HepG2 (cell line): ENCODE data around the gene LRRC72. TPM values are rescaled to one million over a fixed set of nuclear protein-coding genes. Genes with fewer than 3 reads are reported as not detected.

ENCODE experiments used
- ATAC-seq: fragments of 200-7000 bp; cut with Tn5 transposase; 3 replicates; pipeline ENCODE4 v1.9.1; 2020; ENCODE audit warnings: mild to moderate bottlenecking, moderate library complexity
- BruUV-seq: library from RNA; stranded (reverse); fragments of 400-500 nt; replicated peaks from 2 replicates; lab custom pipeline; 2021; lab: Mats Ljungman, UMichigan
- CTCF ChIA-PET: fragments of 300-600 bp; formaldehyde crosslinking; extraction: SDS; loops from one replicate; lab custom pipeline; 2021; ENCODE audit warnings: low total read pairs, inconsistent platforms, low intra/inter-chr PET ratio; lab: Yijun Ruan, JAX
- POLR2A ChIA-PET: fragments of 350-600 bp; sonication (Branson Sonifier 250); formaldehyde crosslinking; loops from one replicate; lab custom pipeline; 2020; ENCODE audit warnings: antibody characterized with exemption, inconsistent platforms; lab: Yijun Ruan, JAX
- DNase-seq: peaks from one replicate; pipeline ENCODE4 v3.0.0-alpha.2; 2015; ENCODE audit warnings: low spot score
- FAIRE-seq: peaks from 3 replicates; lab custom pipeline; 2011; peaks lifted over from hg19 to GRCh38; lab: Jason Lieb, UNC
- H2AFZ ChIP-seq: one replicate; pipeline ENCODE4 v1.6.1; 2011; ENCODE audit warnings: low read length, inconsistent platforms
- H3K27ac ChIP-seq: fragments of 300-600 bp; 3 replicates; pipeline ENCODE4 v1.8.0; 2011; ENCODE audit warnings: mixed run types, mild to moderate bottlenecking, mixed read lengths, low read length, inconsistent platforms; ENCODE audit not compliant: insufficient read depth; ENCODE audit errors: extremely low read length
- H3K27me3 ChIP-seq, 2 experiments: fragments of 200-600 bp in 1 of 2; 2 replicates in 1 of 2; 3 replicates in 1 of 2; pipeline versions ENCODE4 v1.6.0 to v1.8.0; 2011; ENCODE audit warnings: low read length in 2 of 2, mild to moderate bottlenecking in 2 of 2, moderate library complexity in 2 of 2, inconsistent platforms in 1 of 2; ENCODE audit not compliant: insufficient read depth in 2 of 2, control insufficient read depth in 1 of 2
- H3K36me3 ChIP-seq, 2 experiments: fragments of 200-600 bp in 1 of 2; replicated peaks in 1 of 2; 2 replicates in 1 of 2; 3 replicates in 1 of 2; pipeline versions ENCODE4 v1.5.1 to v1.8.0; 2011; ENCODE audit warnings: low read length in 2 of 2, inconsistent platforms in 1 of 2; ENCODE audit not compliant: insufficient read depth in 2 of 2, control insufficient read depth in 1 of 2
- H3K4me1 ChIP-seq: 2 replicates; pipeline ENCODE4 v1.5.1; 2012; ENCODE audit warnings: low read length, inconsistent platforms; ENCODE audit not compliant: insufficient read depth
- H3K4me2 ChIP-seq: 2 replicates; pipeline ENCODE4 v1.6.0; 2011; ENCODE audit warnings: low read depth, low read length, inconsistent platforms
- H3K4me3 ChIP-seq, 3 experiments: fragments of 200-600 bp in 1 of 3; sonication (generic), shearing (Covaris generic) in 1 of 3; replicated peaks in 1 of 3; 2 replicates each; pipeline ENCODE4 v1.5.1; 2011 to 2016; ENCODE audit warnings: low read length in 3 of 3, inconsistent platforms in 2 of 3, low read depth in 2 of 3, mild to moderate bottlenecking in 2 of 3, control low read depth in 1 of 3, mixed read lengths in 1 of 3; ENCODE audit not compliant: insufficient read depth in 1 of 3
- H3K79me2 ChIP-seq: one replicate; pipeline ENCODE4 v1.6.1; 2011; ENCODE audit warnings: low read length, inconsistent platforms; ENCODE audit not compliant: insufficient read depth
- H3K9ac ChIP-seq: 2 replicates; pipeline ENCODE4 v1.6.0; 2011; ENCODE audit warnings: mild to moderate bottlenecking, low read depth, low read length, inconsistent platforms; ENCODE audit not compliant: insufficient read depth
- H3K9me3 ChIP-seq: 2 replicates; pipeline ENCODE4 v1.5.1; 2012; ENCODE audit warnings: mild to moderate bottlenecking, low read length
- H4K20me1 ChIP-seq: 2 replicates; pipeline ENCODE4 v1.6.0; 2011; ENCODE audit warnings: inconsistent platforms, mild to moderate bottlenecking, low read length, moderate library complexity; ENCODE audit not compliant: insufficient read depth
- ARID3A ChIP-seq: IDR thresholded peaks from 2 replicates; pipeline ENCODE4 v1.6.1; 2012; ENCODE audit warnings: low read depth, low read length, improper control_type of control experiment
- ATAD3A ChIP-seq: sonication (generic); formaldehyde crosslinking; IDR thresholded peaks from 2 replicates; pipeline ENCODE4 v1.4.0; 2020; ENCODE audit warnings: missing genetic modification reagents
- HNRNPK ChIP-seq: fragments of 200-400 bp; formaldehyde crosslinking; IDR thresholded peaks from 2 replicates; pipeline ENCODE4 v1.6.1; 2018; ENCODE audit warnings: low read length, low read depth, moderate library complexity, mild to moderate bottlenecking; ENCODE audit not compliant: poor library complexity, severe bottlenecking
- NFYB ChIP-seq: sonication (generic); formaldehyde crosslinking; IDR thresholded peaks from 2 replicates; pipeline ENCODE4 v1.4.0; 2020; ENCODE audit warnings: missing genetic modification reagents
- NKX3-1 ChIP-seq: sonication (generic); formaldehyde crosslinking; IDR thresholded peaks from 2 replicates; pipeline ENCODE4 v1.5.0; 2020; ENCODE audit warnings: missing genetic modification reagents
- ZBTB33 ChIP-seq: sonication (generic); formaldehyde crosslinking; IDR thresholded peaks from 2 replicates; pipeline ENCODE4 v1.4.0; 2020; ENCODE audit warnings: missing genetic modification reagents
- ZNF646 ChIP-seq: sonication (generic); formaldehyde crosslinking; IDR thresholded peaks from 2 replicates; pipeline ENCODE4 v1.9.0; 2021; ENCODE audit warnings: mild to moderate bottlenecking, missing genetic modification reagents
- ZNF7 ChIP-seq: IDR thresholded peaks from 2 replicates; pipeline ENCODE4 v1.6.1; 2016; ENCODE audit warnings: missing biosample characterization, missing genetic modification reagents
- WGBS: methylation state at CpG from one replicate; pipeline ENCODE4 v1.1.6; 2017; ENCODE audit warnings: low lambda C conversion rate; 5-methylcytosine and 5-hydroxymethylcytosine counted together
- in situ Hi-C: cut with HindIII; loops from 2 replicates; pipeline ENCODE4 v1.10.0; 2017; ENCODE audit warnings: low pct_unique_long_range_greater_than_20kb; ENCODE audit not compliant: extremely low pct_ligation_motif_present
- intact Hi-C: fragments of 100-400 bp; cut with micrococcal nuclease; formaldehyde crosslinking; loops from one replicate; pipeline ENCODE4 v1.10.0; 2022; ENCODE audit not compliant: unreplicated experiment
- polyA plus RNA-seq, 8 experiments: library from polyadenylated mRNA; depleted of rRNA in 3 of 8; stranded (reverse) in 7 of 8; unstranded in 1 of 8; fragments of >200 nt; fragmentation: Illumina TruSeq in 4 of 8; extraction: Trizol in 4 of 8; gene quantifications; 2 replicates each; pipeline versions ENCODE4 v1.2.1 to v1.2.3, GENCODE V29; 2011 to 2016; ENCODE audit warnings: low read depth in 4 of 8, missing spikeins in 1 of 8, mixed read lengths in 1 of 8; ENCODE audit not compliant: insufficient read depth in 1 of 8
- total RNA-seq, 5 experiments: library from RNA; depleted of rRNA; stranded (reverse); fragments of >200 nt; fragmentation: Illumina TruSeq; extraction: Trizol; gene quantifications; 2 replicates each; pipeline ENCODE4 v1.2.3, GENCODE V29; 2016; ENCODE audit warnings: low read depth in 1 of 5
- TF ChIP-seq, protein P1 (sequence below): sonication (generic); formaldehyde crosslinking; IDR thresholded peaks from 2 replicates; pipeline ENCODE4 v1.4.0; 2020; ENCODE audit warnings: missing genetic modification reagents
- TF ChIP-seq, protein P2 (sequence below): sonication (generic); formaldehyde crosslinking; conservative IDR thresholded peaks from 2 replicates; pipeline ENCODE4 v1.8.0; 2022; ENCODE audit warnings: mild to moderate bottlenecking, moderate library complexity, missing genetic modification reagents

The LRRC72 gene
- total and polyA plus RNA-seq, 2 of the 13 experiments (the other 11 are each of a cell fraction or from before 2014, with no cell fraction given): not detected

GRCh38 chr7:16563281-16564022 is 36.8 kb downstream of the LRRC72 start:
- no peaks in the 10 kb centered on the region for H3K79me2 ChIP-seq
- intact Hi-C loops (no loop called here), in situ Hi-C loops (loop anchor here (5.0 kb wide), 1 partner anchor 486 kb away; no protein-coding TSS in a partner anchor)
- H3K36me3 ChIP-seq: no peaks in the 10 kb centered on the region
- ATAC-seq: no peak
- H3K4me1 ChIP-seq: no peaks in the 10 kb centered on the region
- WGBS: 11% methylated on average over 5 of the region's 5 CpGs
- no peak overlapping the region for H2AFZ ChIP-seq
- no peaks in the 10 kb centered on the region for H4K20me1 ChIP-seq
- no peak for DNase-seq
- BruUV-seq: no TSS peak
- FAIRE-seq: no peak
- H3K27me3 ChIP-seq: no peaks in the 10 kb centered on the region
- 0 out of 6 replicates have a peak overlapping the region, but pooled peaks of 1 of the 3 experiments have one; percentile 0 for H3K4me3 ChIP-seq
- ChIA-PET POLR2A (no interaction called here), CTCF (interaction anchor here (3.0 to 3.1 kb wide), 2 partner anchors 131 to 485 kb away, joined by 19 to 39 read pairs; no protein-coding TSS in a partner anchor)
- no peak overlapping the region for H3K4me2 ChIP-seq
- no peak overlapping the region for H3K27ac ChIP-seq
- H3K9ac ChIP-seq: no peak overlapping the region
- H3K9me3 ChIP-seq: no peaks in the 10 kb centered on the region
- no peak for TF ChIP-seq NFYB (CRISPR knock-in tag)
- no peak for TF ChIP-seq ZNF7 (CRISPR knock-in tag)
- no peak for TF ChIP-seq ZBTB33 (CRISPR knock-in tag)
- TF ChIP-seq, protein P1, sequence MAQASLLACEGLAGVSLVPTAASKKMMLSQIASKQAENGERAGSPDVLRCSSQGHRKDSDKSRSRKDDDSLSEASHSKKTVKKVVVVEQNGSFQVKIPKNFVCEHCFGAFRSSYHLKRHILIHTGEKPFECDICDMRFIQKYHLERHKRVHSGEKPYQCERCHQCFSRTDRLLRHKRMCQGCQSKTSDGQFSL (CRISPR knock-in tag): no peak
- no peak for TF ChIP-seq NKX3-1 (CRISPR knock-in tag)
- TF ChIP-seq ARID3A: no peak
- no peak for TF ChIP-seq ATAD3A (CRISPR knock-in tag)
- TF ChIP-seq ZNF646 (CRISPR knock-in tag): no peak
- TF ChIP-seq, protein P2, sequence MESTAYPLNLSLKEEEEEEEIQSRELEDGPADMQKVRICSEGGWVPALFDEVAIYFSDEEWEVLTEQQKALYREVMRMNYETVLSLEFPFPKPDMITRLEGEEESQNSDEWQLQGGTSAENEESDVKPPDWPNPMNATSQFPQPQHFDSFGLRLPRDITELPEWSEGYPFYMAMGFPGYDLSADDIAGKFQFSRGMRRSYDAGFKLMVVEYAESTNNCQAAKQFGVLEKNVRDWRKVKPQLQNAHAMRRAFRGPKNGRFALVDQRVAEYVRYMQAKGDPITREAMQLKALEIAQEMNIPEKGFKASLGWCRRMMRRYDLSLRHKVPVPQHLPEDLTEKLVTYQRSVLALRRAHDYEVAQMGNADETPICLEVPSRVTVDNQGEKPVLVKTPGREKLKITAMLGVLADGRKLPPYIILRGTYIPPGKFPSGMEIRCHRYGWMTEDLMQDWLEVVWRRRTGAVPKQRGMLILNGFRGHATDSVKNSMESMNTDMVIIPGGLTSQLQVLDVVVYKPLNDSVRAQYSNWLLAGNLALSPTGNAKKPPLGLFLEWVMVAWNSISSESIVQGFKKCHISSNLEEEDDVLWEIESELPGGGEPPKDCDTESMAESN: no peak
- no peak for TF ChIP-seq HNRNPK
